ENCODE measurements around the gene C1QTNF3.

Gene C1QTNF3

GRCh38 chr5:34009610-34010009 lies 33.4 kb downstream of the C1QTNF3 start:
- no peak for DNase-seq (ENCODE audit: low read depth)
- TF ChIP-seq CTCF (IDR thresholded peaks at IDR 0.05; ENCODE audit: low read depth, low read length, missing control alignments): no peak
- no peak overlapping the region for H3K4me3 ChIP-seq (ENCODE audit: low read depth, low read length)

DNA sequence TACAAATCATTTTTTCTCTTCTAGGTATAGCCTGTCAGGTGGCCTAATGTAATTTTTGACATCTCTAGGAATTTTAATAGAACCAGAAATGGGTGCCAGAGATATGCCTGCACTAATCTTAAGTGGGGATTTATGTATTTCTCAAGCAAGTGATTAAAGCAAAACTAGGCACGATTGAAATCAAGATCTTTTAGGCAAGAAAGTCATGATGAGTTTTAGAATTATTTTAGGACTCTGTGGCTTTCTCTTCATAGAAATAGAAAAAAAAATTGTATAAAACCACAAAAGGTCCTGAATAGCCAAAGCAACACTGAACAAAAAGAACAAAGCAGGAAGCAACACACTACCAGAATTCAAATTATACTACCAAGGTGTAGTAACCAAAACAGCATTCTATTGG lies 34.2 kb downstream of the C1QTNF3 start:
- TF ChIP-seq CTCF (IDR thresholded peaks at IDR 0.05; ENCODE audit: low read depth, low read length, missing control alignments): no peak
- H3K4me3 ChIP-seq (ENCODE audit: low read depth, low read length): peak overlapping the region; percentile 84; the same call in 1 of the 2 replicates
- DNase-seq (ENCODE audit: low read depth): no peak

GRCh38 chr5:34007621-34008600 lies 35.1 kb downstream of the C1QTNF3 start, which contains the start of gene AMACR:
Gene AMACR, minus strand, starts transcription at chr5:34008050. Its CDS starts 31 bp downstream, at chr5:34008019.
- peak; percentile 66 for DNase-seq (ENCODE audit: low read depth)
- H3K4me3 ChIP-seq (ENCODE audit: low read depth, low read length): peak within 1 kb of the TSS; percentile 84
- no peak for TF ChIP-seq CTCF (IDR thresholded peaks at IDR 0.05; ENCODE audit: low read depth, low read length, missing control alignments)

DNA sequence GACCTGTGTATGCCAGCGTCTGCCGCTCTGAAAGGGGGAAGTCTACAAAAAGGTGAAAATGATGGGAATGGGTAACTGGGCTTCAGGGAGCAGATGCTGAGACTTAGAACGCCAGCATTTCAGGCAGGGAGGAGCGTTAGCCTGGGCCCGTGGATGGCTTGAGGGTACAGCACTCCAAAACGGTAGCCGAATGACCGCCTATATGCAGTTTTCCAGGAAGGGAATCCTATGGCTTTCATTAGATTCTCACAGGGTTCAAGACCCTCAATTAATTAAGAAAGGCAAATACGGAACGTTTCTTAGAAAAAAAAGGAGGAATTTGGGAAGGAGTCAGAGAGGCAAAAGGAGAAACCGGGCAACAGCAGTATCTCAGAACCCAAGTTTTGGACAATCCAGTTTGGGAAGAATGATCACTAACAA lies 35.8 kb downstream of the C1QTNF3 start:
- peak overlapping the region; percentile 84 for H3K4me3 ChIP-seq (ENCODE audit: low read depth, low read length)
- no peak for DNase-seq (ENCODE audit: low read depth)
- TF ChIP-seq CTCF (IDR thresholded peaks at IDR 0.05; ENCODE audit: low read depth, low read length, missing control alignments): no peak

DNA sequence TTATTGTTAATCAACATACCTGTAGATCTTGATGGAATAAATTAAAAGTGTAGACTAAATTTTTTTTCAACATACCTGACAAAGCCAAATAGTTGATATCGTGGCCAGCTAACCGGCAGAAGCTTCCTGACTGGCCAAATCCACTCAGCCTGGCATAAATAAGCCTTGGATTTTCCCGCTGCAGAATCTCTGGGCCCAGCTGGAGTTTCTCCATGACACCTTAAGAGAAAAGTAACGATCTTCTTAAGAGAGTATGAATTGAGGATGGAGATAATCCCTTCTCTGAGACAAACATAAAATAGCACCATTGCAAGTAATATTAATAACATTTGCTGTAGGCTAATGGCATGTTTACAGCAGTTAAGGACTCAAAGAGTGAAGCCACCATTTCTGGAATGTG lies 37.3 kb downstream of the C1QTNF3 start:
- H3K4me3 ChIP-seq (ENCODE audit: low read depth, low read length): no peak overlapping the region
- DNase-seq (ENCODE audit: low read depth): no peak
- TF ChIP-seq CTCF (IDR thresholded peaks at IDR 0.05; ENCODE audit: low read depth, low read length, missing control alignments): no peak

DNA sequence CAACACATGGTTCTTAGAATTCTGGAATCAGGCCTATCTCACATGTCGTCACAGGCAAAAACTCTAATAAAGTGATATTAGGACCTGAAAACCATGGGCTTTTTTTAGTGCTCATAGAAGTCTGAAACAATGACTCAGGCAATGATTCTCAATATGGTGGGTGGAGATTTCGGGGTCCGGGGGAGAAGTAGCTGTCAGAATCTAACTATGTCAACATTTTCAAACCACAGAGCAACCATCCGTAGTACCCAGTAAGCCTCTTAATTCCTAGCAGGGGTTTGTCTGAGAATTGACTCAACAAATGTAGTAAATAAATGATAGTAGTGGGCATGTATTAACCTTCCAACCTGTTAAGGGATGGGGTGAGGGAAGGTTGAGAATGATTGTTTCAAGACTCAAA lies 37.8 kb downstream of the C1QTNF3 start:
- TF ChIP-seq CTCF (IDR thresholded peaks at IDR 0.05; ENCODE audit: low read depth, low read length, missing control alignments): no peak
- no peak for DNase-seq (ENCODE audit: low read depth)
- H3K4me3 ChIP-seq (ENCODE audit: low read depth, low read length): no peak overlapping the region
